Subcutaneous adipose tissue (tissue), 4 donors: ENCODE results near the gene CNTNAP1. TPM values are rescaled to one million over a fixed set of nuclear protein-coding genes. Genes with fewer than 3 reads are reported as not detected.

Experiments used
- CTCF ChIP-seq: fragments of 450-650 bp; IDR thresholded peaks from one replicate; pipeline ENCODE4 v1.5.1; 2016; ENCODE audit warnings: low read depth, mild to moderate bottlenecking, control low read depth, antibody characterized with exemption, moderate library complexity
- total RNA-seq, 4 donors: library from RNA; depleted of rRNA; stranded (reverse); fragments of >200 nt; gene quantifications; one replicate each; pipeline ENCODE4 v1.1.0, GENCODE V29; 2016

Gene CNTNAP1
- total RNA-seq, 4 donors from 2014 or later: 1.8 to 3.8 (median 2.5) TPM

DNA sequence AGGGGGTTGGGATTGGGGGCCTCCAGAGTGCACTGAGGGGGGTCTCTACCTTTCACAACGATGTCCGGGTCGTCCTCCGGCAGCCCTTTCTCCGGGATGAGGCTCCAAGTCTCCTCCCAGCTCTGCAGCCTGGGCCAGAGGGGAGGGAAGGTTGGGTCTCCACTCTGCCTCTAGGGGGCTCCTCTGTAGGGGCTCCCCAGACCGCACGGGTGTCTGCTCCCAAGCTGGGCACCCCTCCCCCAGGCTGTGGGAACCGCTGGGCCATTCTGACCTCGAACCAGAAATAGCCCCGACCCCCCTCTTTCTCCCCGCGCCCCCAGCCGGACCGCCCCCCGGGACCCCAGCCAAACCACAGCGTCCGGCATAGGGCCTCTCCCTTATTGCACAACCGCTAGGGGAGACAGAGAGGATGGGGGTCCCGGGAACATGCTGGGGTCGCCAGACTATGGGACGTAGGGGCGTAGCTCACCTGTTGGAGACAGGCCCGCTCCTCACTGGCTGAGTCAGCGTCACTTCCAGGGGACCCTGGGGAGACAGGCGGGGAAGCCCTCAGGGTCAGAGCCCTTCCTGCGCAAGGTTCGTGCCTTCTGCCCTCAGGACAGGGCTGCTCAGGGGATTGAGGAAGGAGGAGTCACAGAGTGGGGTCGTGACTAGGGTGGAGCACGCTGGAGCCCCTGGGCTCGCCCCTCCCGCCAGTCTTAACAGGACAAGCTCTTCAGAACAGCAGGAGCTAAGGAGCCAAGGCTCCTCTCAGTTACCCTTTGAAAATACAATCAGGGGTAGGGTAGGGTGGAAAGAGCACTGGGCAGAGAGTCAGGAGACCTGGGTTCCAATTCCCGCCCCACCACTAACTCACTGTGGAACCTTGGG, 8.2 kb upstream of the CNTNAP1 start:
- TF ChIP-seq CTCF: no peak

DNA sequence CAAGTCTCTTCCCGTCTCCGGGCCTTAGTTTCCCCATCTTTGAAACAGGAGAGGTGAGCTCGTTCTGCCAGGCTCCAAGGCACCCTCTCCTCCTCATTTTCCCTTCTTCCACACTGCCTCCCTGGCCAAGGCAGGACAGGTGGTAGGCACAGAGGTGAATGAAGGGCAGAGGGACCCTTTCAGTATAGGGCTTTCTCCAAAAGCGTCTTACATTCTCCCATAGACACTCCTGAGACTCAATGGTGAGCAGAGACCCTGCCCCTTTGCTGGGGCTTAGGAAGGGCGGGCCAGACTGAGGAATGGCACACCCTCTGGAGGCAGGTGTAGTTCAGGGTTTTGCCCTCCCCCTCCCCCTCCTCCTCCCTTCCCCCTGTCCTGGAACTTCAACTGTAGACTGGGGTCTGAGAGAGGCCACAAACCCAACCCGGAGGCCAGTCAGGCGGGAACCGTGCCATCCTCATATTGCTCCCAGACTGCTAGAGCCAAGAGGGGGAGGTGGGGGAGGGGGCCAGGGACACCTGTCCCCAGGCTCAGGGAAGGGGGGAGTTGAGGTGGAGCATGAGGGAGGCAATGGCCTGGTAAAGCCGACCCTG, 7.5 kb upstream of the CNTNAP1 start:
- no peak for TF ChIP-seq CTCF

DNA sequence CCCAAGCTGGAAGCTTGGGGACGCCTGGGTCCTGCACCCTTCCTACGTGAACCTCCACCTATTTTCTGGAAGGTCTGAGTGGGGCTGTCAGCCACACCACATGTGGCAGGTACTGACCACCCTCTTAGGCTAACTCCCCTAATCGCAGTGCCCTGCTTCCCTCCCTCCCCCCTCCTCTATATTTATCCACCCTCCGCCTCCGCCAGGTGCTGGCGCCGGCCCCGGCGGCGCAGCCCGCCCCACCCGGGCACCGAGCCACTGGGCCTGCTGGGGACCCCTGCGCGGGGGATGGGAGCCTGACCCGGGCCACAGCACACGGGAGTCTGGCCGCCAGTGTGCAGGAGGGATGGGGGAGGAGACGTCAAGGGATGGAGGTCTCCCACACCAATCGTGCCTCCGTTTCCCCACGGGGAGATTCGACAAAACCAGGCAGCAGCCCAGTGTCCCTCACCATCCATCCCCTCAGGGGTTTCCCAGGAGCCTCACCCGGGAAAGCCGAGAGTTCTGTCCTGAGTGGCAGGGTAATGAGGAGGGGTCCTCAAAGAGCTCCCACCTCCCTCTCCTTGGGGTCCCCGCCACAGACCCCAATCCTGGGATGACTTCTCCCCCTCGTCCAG, 6.9 kb upstream of the CNTNAP1 start:
- TF ChIP-seq CTCF: no peak

DNA sequence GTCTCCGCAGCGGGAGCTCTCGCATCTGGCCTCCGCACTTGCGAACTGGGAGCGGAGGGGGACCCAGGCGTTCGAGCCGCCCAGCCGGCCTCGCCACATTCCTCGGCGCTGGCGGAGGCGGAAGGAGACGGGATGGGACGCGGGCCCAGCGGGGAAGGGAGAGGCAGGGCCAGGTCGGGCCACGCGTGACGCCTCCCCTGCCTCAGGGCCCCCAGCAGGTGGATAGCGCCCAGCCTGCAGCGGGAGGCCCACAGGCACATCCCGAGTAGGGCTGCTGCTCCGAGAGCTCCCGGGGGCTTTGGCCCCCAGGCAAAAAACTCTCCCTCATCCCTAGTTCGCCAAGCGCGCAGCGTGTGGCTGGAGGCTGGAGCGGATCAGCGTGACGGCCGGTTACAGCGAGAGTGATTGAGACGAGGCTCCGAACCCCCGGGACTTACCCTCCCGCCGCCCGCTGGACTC, 6.3 kb upstream of the CNTNAP1 start:
- TF ChIP-seq CTCF: no peak

GRCh38 chr17:42676424-42677011, 5.8 kb upstream of the CNTNAP1 start, which contains the start of gene PLEKHH3:
Gene PLEKHH3 (minus strand): TSS chr17:42676994. CDS start chr17:42676563, 431 bp downstream.
- TF ChIP-seq CTCF: no peak

- no peak for TF ChIP-seq CTCF
These were observed 5.1 kb upstream of the CNTNAP1 start for GRCh38 chr17:42677012-42677857.
